ENCODE data around the gene PFKFB2.

The PFKFB2 gene

DNA sequence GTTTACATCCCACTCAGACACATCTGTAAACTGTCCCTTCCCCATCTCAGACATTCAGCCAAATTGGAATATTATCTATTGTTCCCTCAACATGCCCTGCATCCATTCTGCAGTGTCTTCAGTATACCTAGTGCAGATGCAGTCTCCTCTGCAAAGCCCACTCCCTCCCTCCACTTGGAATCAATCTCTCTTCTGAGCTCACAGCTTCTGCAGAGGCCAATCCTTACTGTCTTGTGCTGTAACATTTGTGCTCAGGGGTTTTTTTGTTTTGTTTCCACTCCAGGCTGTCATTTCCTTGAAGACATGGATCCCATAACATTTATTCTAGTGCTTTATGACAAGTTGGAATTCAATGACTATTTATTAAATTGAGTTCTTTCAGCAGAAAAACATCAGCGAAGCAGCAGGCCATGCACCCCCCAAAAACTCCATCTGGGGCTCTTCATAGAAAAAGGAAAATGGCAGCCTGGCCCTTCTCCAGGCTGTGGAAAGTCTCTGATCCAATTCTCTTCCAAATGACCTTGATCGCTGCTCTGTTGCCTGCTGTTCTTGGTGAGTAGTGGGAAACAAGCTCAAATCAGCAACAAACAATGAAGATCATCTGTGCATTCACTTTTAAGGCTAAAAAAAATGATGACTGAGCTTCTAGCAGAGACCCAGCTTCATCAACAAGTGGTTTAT is 59.7 kb downstream of the PFKFB2 start:
- TF ChIP-seq CTCF (IDR thresholded peaks at IDR 0.05; ENCODE audit: low read depth, low read length, missing control alignments) = no peak
- H3K4me3 ChIP-seq (replicated peaks; ENCODE audit: low read depth, low read length) = no peak overlapping the region
- DNase-seq (ENCODE audit: extremely low read depth, low read depth) = no peak

GRCh38 chr1:207115269-207115668 is 62.2 kb downstream of the PFKFB2 start:
- no peak for DNase-seq (ENCODE audit: extremely low read depth, low read depth)
- no peak overlapping the region for H3K4me3 ChIP-seq (replicated peaks; ENCODE audit: low read depth, low read length)
- no peak for TF ChIP-seq CTCF (IDR thresholded peaks at IDR 0.05; ENCODE audit: low read depth, low read length, missing control alignments)

- no peak for DNase-seq (ENCODE audit: extremely low read depth, low read depth)
- no peak overlapping the region for H3K4me3 ChIP-seq (replicated peaks; ENCODE audit: low read depth, low read length)
- TF ChIP-seq CTCF (IDR thresholded peaks at IDR 0.05; ENCODE audit: low read depth, low read length, missing control alignments) = no peak
Measured at GRCh38 chr1:207124389-207124788, 71.3 kb downstream of the PFKFB2 start.

DNA sequence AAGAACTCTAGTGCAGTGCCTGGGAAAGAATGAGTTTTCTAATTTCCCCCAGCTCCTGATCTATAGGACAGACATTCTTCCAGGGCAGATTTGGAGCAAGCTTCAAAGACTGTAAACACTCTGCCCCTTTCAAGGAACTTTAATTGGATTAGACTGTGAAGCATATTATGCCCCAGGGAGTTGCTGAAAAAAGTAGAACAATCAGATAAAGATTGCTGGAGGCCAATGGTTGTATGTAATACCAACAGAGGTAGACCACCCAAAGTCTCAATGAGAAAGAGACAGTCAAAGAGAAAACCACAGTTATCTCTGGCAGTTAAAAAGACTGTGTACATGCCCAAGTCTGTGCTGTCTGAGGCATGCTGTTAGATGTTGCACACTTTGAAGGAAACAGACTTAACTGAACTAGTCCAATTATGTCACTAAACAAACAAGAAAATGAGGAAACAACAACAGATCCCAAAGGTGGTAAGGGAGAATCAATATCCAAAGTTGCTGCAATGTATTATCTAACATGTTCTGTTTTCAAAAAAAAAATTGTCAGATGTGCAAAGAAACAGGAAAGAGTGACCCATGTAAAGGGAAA is 75.4 kb downstream of the PFKFB2 start:
- DNase-seq (ENCODE audit: extremely low read depth, low read depth) = no peak
- TF ChIP-seq CTCF (IDR thresholded peaks at IDR 0.05; ENCODE audit: low read depth, low read length, missing control alignments) = no peak
- H3K4me3 ChIP-seq (replicated peaks; ENCODE audit: low read depth, low read length) = no peak overlapping the region

- no peak for DNase-seq (ENCODE audit: extremely low read depth, low read depth)
- no peak for TF ChIP-seq CTCF (IDR thresholded peaks at IDR 0.05; ENCODE audit: low read depth, low read length, missing control alignments)
- no peak overlapping the region for H3K4me3 ChIP-seq (replicated peaks; ENCODE audit: low read depth, low read length)
Measured at GRCh38 chr1:207129053-207129452, 76.0 kb downstream of the PFKFB2 start.

All from HFF-Myc (cell line).